GM23338 (cell line): ENCODE results near the gene STX8. TPM values are rescaled to one million over a fixed set of nuclear protein-coding genes. Genes with fewer than 3 reads are reported as not detected.

ENCODE experiments used
- ATAC-seq: fragments of 200-7000 bp; cut with Tn5 transposase; 3 replicates; pipeline ENCODE4 v1.9.1; 2020
- DNase-seq: peaks from one replicate; pipeline ENCODE4 v3.0.0-alpha.2; 2015; ENCODE audit warnings: low spot score
- H2AFZ ChIP-seq: fragments of 200-600 bp; sonication (generic); 2 replicates; pipeline ENCODE4 v1.8.0; 2016; ENCODE audit warnings: antibody characterized with exemption, mild to moderate bottlenecking, moderate library complexity
- H3F3A ChIP-seq: fragments of 200-600 bp; sonication (generic); replicated peaks from 2 replicates; pipeline ENCODE4 v1.8.0; 2017; ENCODE audit warnings: antibody characterized with exemption, mixed run types, low read depth
- H3K27ac ChIP-seq: fragments of 200-600 bp; sonication (generic); 2 replicates; pipeline ENCODE4 v1.6.1; 2016; ENCODE audit warnings: low read depth
- H3K27me3 ChIP-seq: fragments of 200-600 bp; sonication (generic); 2 replicates; pipeline ENCODE4 v1.8.0; 2016; ENCODE audit warnings: mild to moderate bottlenecking, mixed run types, moderate library complexity; ENCODE audit not compliant: insufficient read depth
- H3K36me3 ChIP-seq: fragments of 200-600 bp; sonication (generic); 2 replicates; pipeline ENCODE4 v1.8.0; 2016; ENCODE audit warnings: mild to moderate bottlenecking; ENCODE audit not compliant: insufficient read depth
- H3K4me1 ChIP-seq: fragments of 200-600 bp; sonication (generic); 2 replicates; pipeline ENCODE4 v1.8.0; 2016; ENCODE audit warnings: mild to moderate bottlenecking, moderate library complexity; ENCODE audit not compliant: insufficient read depth
- H3K4me2 ChIP-seq: fragments of 200-600 bp; sonication (generic); 2 replicates; pipeline ENCODE4 v1.7.1; 2017; ENCODE audit warnings: mixed run types
- H3K4me3 ChIP-seq: fragments of 200-600 bp; sonication (generic); 2 replicates; pipeline ENCODE4 v1.6.1; 2016; ENCODE audit warnings: mixed run types
- H3K79me2 ChIP-seq: fragments of 200-600 bp; sonication (generic); replicated peaks from 2 replicates; pipeline ENCODE4 v1.8.0; 2017; ENCODE audit warnings: mild to moderate bottlenecking; ENCODE audit not compliant: insufficient read depth
- H3K9me2 ChIP-seq: fragments of 200-600 bp; sonication (generic); 2 replicates; pipeline ENCODE4 v1.8.0; 2017; ENCODE audit not compliant: insufficient read depth
- H4K20me1 ChIP-seq: fragments of 200-600 bp; sonication (generic); replicated peaks from 2 replicates; pipeline ENCODE4 v1.8.0; 2017; ENCODE audit warnings: mild to moderate bottlenecking; ENCODE audit not compliant: insufficient read depth
- H3K27ac Mint-ChIP-seq: 2 replicates; pipeline ENCODE4 v1.8.0; 2020; ENCODE audit warnings: inconsistent platforms, mild to moderate bottlenecking, moderate library complexity, mixed read lengths
- H3K27me3 Mint-ChIP-seq: 3 replicates; pipeline ENCODE4 v1.8.0; 2022; ENCODE audit warnings: low read depth, mild to moderate bottlenecking, moderate library complexity, mixed read lengths, inconsistent platforms; ENCODE audit not compliant: insufficient read depth, poor library complexity
- H3K36me3 Mint-ChIP-seq: 3 replicates; pipeline ENCODE4 v1.8.0; 2021; ENCODE audit warnings: low read depth, mild to moderate bottlenecking, inconsistent platforms, moderate library complexity, mixed read lengths
- H3K4me1 Mint-ChIP-seq: 3 replicates; pipeline ENCODE4 v1.8.0; 2020; ENCODE audit warnings: mild to moderate bottlenecking, inconsistent platforms, mixed read lengths
- H3K4me3 Mint-ChIP-seq: 3 replicates; pipeline ENCODE4 v1.8.0; 2021; ENCODE audit warnings: moderate library complexity, mild to moderate bottlenecking, inconsistent platforms, mixed read lengths
- H3K9me3 Mint-ChIP-seq: 3 replicates; pipeline ENCODE4 v1.8.0; 2020; ENCODE audit warnings: moderate library complexity, mild to moderate bottlenecking, inconsistent platforms, mixed read lengths
- CREB1 ChIP-seq: fragments of 250-450 bp; sonication (Bioruptor Pico); IDR thresholded peaks from 2 replicates; pipeline ENCODE4 v1.5.0; 2020; ENCODE audit warnings: low read depth, mild to moderate bottlenecking, moderate library complexity
- EZH2 ChIP-seq: fragments of 200-600 bp; sonication (generic); IDR thresholded peaks from one replicate; pipeline ENCODE4 v1.8.0; 2017; ENCODE audit warnings: antibody characterized with exemption, mild to moderate bottlenecking, low read depth; ENCODE audit not compliant: unreplicated experiment
- EZH2phosphoT487 ChIP-seq: fragments of 200-600 bp; sonication (generic); IDR thresholded peaks from one replicate; pipeline ENCODE4 v1.8.1; 2018; ENCODE audit warnings: antibody characterized with exemption; ENCODE audit not compliant: unreplicated experiment
- NANOG ChIP-seq: IDR thresholded peaks from 2 replicates; pipeline ENCODE4 v1.6.1; 2016; ENCODE audit warnings: antibody characterized with exemption, borderline replicate concordance
- ZNF331 ChIP-seq: fragments of 250-450 bp; sonication (Bioruptor Pico); IDR thresholded peaks from 2 replicates; pipeline ENCODE4 v1.5.0; 2020; ENCODE audit warnings: low read depth, mild to moderate bottlenecking, moderate library complexity
- polyA plus RNA-seq: library from polyadenylated mRNA; unstranded; fragments of >200 nt; fragmentation: Nextera tagmentation; extraction: Ambion mirVana; gene quantifications from 2 replicates; pipeline ENCODE4 v1.2.1, GENCODE V29; 2016
- total RNA-seq: library from RNA; depleted of rRNA; stranded (reverse); fragments of >200 nt; shearing (Covaris generic); gene quantifications from 2 replicates; pipeline ENCODE4 v1.2.3, GENCODE V29; 2014
- TF ChIP-seq, protein P1 (sequence below): IDR thresholded peaks from one replicate; pipeline ENCODE4 v1.6.1; 2018; ENCODE audit warnings: antibody characterized with exemption; ENCODE audit not compliant: unreplicated experiment
- TF ChIP-seq, protein P2 (sequence below): IDR thresholded peaks from 2 replicates; pipeline ENCODE4 v1.6.1; 2016; ENCODE audit warnings: antibody characterized with exemption
- TF ChIP-seq, protein P3 (sequence below): fragments of 250-450 bp; sonication (Bioruptor Pico); IDR thresholded peaks from 2 replicates; pipeline ENCODE4 v1.5.0; 2020; ENCODE audit warnings: mild to moderate bottlenecking, moderate library complexity

The STX8 gene
- total and polyA plus RNA-seq, 2 experiments from 2014 or later = 59.4 to 82.3 TPM

DNA sequence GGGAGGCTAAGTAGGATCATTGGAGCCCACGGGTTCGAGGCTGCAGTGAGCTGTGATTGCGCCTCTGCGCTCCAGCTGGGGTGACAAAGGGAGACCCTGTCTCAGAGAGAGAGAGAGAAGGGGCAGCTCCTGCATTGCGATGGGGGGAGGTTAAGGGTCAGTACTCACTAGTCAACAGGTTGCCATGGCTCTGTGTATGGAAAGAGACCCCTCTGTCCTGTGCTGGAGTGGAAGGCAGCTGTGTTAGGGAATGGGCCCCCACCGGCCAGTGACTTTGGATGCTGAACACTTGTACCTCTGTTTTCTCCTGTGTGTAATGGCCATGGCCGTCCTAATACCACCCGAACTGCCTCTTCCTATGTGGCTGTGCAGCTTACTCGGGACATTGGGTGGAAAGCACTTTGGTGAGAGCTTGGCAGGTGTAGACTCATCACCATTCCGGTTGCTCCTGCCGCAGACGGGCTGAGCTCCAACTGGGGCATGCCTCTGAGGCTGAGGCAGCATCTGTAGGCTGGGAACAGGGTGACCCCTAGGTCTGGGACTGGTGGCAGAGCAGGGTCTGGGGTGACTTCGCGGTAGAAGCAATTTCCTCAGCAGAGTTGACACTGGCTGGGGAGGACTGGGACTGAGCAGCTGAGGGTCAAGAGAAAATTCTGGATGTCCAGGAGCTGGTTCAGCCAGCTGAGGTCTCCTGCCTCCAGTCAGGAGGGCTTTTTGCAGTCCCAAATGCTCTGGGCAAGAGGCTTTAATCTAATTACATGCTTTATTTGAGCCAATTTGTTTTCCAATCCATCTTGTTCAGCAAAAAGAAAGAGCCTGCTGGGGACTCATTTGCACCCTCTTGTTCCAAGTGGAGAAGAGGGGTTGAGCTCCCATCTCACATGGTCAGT, 369.9 kb downstream of the STX8 start (continued):
- TF ChIP-seq, protein P1, sequence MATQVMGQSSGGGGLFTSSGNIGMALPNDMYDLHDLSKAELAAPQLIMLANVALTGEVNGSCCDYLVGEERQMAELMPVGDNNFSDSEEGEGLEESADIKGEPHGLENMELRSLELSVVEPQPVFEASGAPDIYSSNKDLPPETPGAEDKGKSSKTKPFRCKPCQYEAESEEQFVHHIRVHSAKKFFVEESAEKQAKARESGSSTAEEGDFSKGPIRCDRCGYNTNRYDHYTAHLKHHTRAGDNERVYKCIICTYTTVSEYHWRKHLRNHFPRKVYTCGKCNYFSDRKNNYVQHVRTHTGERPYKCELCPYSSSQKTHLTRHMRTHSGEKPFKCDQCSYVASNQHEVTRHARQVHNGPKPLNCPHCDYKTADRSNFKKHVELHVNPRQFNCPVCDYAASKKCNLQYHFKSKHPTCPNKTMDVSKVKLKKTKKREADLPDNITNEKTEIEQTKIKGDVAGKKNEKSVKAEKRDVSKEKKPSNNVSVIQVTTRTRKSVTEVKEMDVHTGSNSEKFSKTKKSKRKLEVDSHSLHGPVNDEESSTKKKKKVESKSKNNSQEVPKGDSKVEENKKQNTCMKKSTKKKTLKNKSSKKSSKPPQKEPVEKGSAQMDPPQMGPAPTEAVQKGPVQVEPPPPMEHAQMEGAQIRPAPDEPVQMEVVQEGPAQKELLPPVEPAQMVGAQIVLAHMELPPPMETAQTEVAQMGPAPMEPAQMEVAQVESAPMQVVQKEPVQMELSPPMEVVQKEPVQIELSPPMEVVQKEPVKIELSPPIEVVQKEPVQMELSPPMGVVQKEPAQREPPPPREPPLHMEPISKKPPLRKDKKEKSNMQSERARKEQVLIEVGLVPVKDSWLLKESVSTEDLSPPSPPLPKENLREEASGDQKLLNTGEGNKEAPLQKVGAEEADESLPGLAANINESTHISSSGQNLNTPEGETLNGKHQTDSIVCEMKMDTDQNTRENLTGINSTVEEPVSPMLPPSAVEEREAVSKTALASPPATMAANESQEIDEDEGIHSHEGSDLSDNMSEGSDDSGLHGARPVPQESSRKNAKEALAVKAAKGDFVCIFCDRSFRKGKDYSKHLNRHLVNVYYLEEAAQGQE = no peak
- TF ChIP-seq EZH2phosphoT487 = no peak
- TF ChIP-seq, protein P2, sequence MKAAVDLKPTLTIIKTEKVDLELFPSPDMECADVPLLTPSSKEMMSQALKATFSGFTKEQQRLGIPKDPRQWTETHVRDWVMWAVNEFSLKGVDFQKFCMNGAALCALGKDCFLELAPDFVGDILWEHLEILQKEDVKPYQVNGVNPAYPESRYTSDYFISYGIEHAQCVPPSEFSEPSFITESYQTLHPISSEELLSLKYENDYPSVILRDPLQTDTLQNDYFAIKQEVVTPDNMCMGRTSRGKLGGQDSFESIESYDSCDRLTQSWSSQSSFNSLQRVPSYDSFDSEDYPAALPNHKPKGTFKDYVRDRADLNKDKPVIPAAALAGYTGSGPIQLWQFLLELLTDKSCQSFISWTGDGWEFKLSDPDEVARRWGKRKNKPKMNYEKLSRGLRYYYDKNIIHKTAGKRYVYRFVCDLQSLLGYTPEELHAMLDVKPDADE = no peak
- no peak for TF ChIP-seq ZNF331 (CRISPR knock-in tag)
- no peak for TF ChIP-seq EZH2

DNA sequence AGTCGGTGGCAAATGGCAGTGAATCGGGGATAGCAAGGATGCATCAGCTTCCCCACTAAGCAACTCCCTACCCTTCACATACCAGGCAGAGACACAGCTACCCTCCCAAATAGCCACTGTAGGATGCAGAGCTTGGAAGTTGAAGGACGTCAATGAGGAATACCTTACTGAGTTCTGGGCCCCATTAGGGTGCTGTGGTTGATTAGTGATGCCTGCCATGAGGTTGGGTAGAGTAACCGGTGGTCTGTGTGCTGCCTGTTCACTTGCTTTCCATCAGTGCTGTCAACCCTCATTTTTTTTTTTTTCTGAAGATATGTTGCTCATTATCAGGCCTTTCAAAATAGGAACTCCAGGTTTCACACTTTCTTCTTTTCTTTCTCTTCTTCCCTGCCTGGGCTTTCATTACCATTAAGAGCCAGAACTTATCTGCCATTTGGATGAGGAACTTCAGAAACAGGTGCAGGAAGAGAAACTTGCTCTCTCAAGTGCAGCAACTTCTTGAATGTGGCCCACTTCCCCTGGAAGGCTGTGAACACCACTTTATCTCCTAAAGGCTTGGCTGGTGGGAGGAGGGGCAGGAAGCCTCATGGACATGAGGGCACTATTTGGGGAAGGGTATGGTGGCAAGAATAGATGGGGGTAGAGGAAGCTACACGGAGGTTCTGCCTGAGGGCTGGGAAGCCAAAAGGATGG, 370.8 kb downstream of the STX8 start:
- no peaks in the 10 kb centered on the region for H4K20me1 ChIP-seq
- H3K4me1 Mint-ChIP-seq = peaks cover 2% of the 10 kb centered on the region; the same call in 1 of the 3 replicates
- no peak overlapping the region for H3K4me2 ChIP-seq
- H2AFZ ChIP-seq = no peak overlapping the region
- no peak overlapping the region for H3K4me3 Mint-ChIP-seq
- no peaks in the 10 kb centered on the region for H3K36me3 ChIP-seq
- no peak overlapping the region for H3K27ac Mint-ChIP-seq
- H3K9me3 Mint-ChIP-seq = no peaks in the 10 kb centered on the region; the same call in 2 of the 3 replicates
- TF ChIP-seq ZNF331 (CRISPR knock-in tag) = no peak
- TF ChIP-seq, protein P2 = no peak
- TF ChIP-seq, protein P3, sequence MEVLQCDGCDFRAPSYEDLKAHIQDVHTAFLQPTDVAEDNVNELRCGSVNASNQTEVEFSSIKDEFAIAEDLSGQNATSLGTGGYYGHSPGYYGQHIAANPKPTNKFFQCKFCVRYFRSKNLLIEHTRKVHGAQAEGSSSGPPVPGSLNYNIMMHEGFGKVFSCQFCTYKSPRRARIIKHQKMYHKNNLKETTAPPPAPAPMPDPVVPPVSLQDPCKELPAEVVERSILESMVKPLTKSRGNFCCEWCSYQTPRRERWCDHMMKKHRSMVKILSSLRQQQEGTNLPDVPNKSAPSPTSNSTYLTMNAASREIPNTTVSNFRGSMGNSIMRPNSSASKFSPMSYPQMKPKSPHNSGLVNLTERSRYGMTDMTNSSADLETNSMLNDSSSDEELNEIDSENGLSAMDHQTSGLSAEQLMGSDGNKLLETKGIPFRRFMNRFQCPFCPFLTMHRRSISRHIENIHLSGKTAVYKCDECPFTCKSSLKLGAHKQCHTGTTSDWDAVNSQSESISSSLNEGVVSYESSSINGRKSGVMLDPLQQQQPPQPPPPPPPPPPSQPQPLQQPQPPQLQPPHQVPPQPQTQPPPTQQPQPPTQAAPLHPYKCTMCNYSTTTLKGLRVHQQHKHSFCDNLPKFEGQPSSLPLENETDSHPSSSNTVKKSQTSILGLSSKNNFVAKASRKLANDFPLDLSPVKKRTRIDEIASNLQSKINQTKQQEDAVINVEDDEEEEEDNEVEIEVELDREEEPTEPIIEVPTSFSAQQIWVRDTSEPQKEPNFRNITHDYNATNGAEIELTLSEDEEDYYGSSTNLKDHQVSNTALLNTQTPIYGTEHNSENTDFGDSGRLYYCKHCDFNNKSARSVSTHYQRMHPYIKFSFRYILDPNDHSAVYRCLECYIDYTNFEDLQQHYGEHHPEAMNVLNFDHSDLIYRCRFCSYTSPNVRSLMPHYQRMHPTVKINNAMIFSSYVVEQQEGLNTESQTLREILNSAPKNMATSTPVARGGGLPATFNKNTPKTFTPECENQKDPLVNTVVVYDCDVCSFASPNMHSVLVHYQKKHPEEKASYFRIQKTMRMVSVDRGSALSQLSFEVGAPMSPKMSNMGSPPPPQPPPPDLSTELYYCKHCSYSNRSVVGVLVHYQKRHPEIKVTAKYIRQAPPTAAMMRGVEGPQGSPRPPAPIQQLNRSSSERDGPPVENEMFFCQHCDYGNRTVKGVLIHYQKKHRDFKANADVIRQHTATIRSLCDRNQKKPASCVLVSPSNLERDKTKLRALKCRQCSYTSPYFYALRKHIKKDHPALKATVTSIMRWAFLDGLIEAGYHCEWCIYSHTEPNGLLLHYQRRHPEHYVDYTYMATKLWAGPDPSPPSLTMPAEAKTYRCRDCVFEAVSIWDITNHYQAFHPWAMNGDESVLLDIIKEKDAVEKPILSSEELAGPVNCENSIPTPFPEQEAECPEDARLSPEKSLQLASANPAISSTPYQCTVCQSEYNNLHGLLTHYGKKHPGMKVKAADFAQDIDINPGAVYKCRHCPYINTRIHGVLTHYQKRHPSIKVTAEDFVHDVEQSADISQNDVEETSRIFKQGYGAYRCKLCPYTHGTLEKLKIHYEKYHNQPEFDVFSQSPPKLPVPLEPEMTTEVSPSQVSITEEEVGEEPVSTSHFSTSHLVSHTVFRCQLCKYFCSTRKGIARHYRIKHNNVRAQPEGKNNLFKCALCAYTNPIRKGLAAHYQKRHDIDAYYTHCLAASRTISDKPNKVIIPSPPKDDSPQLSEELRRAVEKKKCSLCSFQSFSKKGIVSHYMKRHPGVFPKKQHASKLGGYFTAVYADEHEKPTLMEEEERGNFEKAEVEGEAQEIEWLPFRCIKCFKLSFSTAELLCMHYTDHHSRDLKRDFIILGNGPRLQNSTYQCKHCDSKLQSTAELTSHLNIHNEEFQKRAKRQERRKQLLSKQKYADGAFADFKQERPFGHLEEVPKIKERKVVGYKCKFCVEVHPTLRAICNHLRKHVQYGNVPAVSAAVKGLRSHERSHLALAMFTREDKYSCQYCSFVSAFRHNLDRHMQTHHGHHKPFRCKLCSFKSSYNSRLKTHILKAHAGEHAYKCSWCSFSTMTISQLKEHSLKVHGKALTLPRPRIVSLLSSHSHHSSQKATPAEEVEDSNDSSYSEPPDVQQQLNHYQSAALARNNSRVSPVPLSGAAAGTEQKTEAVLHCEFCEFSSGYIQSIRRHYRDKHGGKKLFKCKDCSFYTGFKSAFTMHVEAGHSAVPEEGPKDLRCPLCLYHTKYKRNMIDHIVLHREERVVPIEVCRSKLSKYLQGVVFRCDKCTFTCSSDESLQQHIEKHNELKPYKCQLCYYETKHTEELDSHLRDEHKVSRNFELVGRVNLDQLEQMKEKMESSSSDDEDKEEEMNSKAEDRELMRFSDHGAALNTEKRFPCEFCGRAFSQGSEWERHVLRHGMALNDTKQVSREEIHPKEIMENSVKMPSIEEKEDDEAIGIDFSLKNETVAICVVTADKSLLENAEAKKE (CRISPR knock-in tag) = no peak
- TF ChIP-seq NANOG = no peak
- no peak for TF ChIP-seq CREB1 (CRISPR knock-in tag)
- TF ChIP-seq EZH2phosphoT487 = no peak
- no peaks in the 10 kb centered on the region for H3K36me3 Mint-ChIP-seq
- no peaks in the 10 kb centered on the region for H3K4me1 ChIP-seq
- H3K27me3 ChIP-seq = no peaks in the 10 kb centered on the region
- H3K4me3 ChIP-seq = no peak overlapping the region
- H3K79me2 ChIP-seq = no peaks in the 10 kb centered on the region
- H3F3A ChIP-seq = no peaks in the 10 kb centered on the region
- no peak for ATAC-seq
- DNase-seq = no peak
- H3K9me2 ChIP-seq = no peaks in the 10 kb centered on the region
- peaks cover 7% of the 10 kb centered on the region for H3K27me3 Mint-ChIP-seq
- H3K27ac ChIP-seq = no peak overlapping the region
